ENCODE data around the gene XAB2.
"Not testable (repeated sequence)": the region's sequence is repeated elsewhere in the genome, so short reads cannot be mapped to it uniquely, and the experiment has no call there.

Gene XAB2

DNA sequence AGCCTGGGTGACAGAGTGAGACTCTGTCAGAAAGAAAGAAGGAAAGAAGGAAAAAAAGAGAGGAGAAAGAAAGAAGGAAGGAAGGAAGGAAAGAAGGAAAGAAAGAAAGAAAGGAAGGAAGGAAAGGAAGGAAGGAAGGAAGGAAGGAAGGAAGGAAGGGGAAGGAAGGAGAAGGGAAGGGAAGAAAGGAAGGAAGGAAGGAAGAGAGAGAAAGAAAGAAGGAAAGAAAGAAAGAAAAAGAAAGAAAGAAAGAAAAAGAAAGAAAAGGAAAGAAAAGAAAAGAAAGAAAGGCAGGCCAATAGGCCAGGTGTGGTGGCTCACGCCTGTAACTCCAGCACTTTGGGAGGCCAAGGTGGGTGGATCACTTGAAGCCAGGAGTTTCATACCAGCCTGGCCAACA is 51.9 kb downstream of the XAB2 start:
- DNase-seq (ENCODE audit: low spot score) = not testable (repeated sequence)

DNA sequence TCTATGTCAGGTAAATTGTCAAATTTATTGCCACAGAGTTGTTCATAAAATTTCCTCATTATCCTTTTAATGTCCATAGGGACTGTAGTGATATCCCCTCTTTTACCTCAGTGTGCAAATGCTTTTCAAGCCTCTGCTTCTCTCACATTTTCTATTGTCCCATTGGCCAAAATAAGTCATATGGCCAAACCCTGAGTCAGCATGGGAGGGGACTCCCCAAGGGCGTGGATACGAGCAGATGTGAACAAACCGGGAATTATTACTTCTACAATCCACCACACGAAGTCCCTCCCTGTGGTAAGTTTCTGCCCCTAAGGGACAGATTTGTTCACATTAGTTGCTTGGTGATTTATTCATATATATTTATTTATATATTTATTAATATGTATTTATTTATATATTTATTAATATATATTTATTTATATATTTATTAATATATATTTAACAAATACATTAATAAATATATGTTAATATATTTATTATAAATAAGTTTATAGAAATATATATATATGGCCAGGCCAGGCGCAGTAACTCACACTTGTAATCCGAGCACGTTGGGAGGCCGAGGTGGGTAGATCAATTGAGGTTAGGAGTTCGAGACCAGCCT is 53.8 kb downstream of the XAB2 start:
- DNase-seq (ENCODE audit: low spot score) = no peak

DNA sequence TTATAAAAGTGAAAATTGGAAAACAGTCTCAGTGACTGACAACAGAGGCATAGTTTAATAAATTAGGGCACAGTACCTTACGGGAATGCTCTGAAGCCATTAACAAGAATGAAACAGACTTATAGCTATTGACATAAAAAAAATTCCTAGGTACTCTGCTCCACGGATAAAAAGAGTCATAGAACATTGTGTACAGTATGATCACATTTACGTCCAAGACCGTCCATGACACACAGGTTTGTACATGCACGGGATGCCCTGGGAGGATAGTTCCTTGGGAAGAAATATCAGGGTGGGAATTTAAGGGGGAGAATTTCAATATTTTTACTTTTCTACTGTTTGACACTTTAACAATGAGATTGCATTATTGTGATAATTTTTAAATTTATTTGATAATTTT is 58.6 kb downstream of the XAB2 start:
- no peak for DNase-seq (ENCODE audit: low spot score)

All from activated CD4-positive, alpha-beta T cell treated with anti-CD3 and anti-CD28 coated beads, Interleukin-2, Interleukin-4, amounts not matched to agents 100 ng/mL and 50 ng/mL, durations not matched to agents 16 hours and 8 hours (primary cell).